Forelimb muscle (tissue), 1 donor: ENCODE data around the gene PTPRO. TPM values are rescaled to one million over a fixed set of nuclear protein-coding genes. Genes with fewer than 3 reads are reported as not detected.

Experiments used
- DNase-seq: peaks from one replicate; pipeline ENCODE4 v3.0.0-alpha.2; 2013; ENCODE audit warnings: low read depth
- polyA plus RNA-seq: library from polyadenylated mRNA; unstranded; fragments of 120-200 nt; gene quantifications from one replicate; pipeline ENCODE4 v1.2.1, GENCODE V29; 2013; ENCODE audit not compliant: insufficient read length

PTPRO gene
- polyA plus RNA-seq, 1 donor, result 0.63 TPM

DNA sequence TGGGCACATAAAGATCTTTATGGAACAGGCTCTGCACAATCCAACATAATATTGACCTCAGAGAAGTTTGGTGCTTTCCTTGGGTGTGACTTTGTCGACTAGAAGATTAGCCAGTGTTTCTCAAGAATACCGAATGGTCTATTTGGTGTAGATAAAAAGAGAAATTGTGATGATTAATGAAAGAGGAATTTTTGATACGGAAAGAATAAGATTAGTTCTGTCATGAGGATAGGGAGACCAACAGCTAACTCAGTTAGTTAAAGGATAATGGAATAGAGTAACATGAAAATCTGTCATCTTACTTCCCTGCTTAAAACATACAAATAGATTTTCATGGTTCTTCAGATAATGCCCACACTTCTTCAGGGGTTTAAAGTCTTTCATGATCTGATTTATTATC, 24.2 kb downstream of the PTPRO start:
- DNase-seq, result no peak

DNA sequence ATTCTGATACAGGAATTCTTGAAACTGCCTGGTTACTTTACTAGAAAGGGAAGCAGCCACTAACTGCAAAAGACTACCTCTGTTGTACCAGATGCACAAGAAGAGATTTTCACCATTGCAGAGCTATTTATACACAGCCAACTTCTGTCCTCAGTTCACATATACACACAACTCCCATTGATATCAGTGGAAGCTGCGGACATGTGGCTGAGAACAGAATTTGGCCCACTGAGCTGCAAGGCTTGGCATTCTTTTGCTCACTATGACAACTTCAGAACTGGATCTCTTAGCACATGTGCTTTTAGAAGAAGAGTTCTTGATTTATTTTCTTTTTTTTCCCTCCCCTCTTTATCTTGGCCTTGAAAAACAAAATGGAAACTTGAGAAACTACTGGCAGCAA, 28.3 kb downstream of the PTPRO start:
- DNase-seq, result no peak

GRCh38 chr12:15355766-15356165, 33.5 kb downstream of the PTPRO start:
- DNase-seq, result no peak

DNA sequence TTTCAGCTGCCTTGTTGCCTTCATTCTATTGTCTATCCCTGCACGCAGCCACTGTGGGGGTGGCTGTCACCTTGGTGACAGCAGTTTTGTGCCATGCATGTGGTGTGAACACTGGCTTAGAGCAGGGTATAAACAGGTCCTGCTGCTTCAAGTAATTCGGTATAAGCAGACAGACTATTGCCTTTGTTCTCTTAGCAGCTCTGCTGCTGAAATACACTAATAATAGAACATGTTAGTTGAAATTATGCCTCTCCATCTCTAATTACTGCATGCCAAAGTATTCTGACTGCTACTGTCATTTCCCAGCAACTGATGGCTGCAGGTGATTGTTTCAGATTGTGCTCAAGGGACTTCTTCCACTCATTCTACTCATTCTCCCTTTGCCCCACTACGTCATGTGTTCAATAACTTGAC, 34.6 kb downstream of the PTPRO start:
- no peak for DNase-seq

- DNase-seq, result no peak
Observed at GRCh38 chr12:15364221-15365160, 42.2 kb downstream of the PTPRO start.

DNA sequence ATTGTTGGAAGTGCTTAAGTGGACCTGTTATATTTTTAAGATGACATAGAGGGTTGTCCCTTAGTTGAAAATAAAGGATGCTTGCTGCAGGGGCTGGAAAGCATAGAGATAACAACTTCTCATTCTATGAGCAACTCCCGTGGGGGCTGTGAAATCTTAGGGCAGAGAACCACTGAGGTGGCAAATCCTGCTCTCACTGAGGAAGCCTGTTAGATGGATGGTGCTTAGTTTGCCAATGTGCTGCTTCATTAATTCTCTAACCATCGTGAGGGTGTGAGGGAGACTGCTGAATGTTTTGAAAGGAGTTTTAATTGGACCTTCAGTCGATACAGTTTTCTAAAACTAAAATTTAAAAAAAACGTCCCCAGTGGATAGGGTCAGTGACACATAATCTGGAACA, 46.5 kb downstream of the PTPRO start:
- DNase-seq, result no peak

DNA sequence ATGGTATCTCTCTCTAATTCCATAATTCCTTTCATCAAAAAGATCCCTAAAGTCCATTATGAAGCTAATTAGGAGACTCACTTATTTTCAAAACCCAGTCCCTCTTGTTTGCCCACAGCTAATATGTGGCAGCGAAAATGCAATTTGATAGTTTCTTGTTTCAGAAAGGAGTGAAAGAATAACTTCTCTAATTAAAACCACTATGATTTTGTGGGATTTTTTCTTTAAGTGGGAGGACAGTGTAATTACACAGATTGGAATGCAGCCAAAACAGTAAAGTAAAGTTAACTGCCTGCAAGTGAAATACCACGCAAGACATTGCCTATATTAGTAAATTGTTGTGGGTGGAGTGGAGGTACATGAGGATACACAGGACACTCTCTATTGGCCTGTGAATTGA, 50.0 kb downstream of the PTPRO start:
- DNase-seq, result no peak

DNA sequence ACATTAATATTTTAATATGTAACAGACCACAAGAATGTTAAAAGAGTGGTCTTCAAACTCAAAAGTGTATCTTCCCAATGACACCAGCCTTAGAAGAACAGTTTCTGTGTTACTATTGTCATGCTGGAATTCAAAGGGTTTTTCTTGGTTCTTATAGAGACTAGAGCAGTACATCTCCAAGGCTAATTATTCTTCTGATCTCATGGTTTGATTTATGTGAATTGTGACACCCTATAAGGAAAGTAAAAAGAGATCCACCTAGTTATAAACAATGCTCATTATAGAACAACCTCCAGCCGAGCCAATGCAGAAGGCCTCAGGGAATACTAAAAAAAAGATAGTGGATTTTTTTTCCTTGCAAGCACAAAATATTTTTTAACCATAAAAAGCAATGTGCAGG, 65.5 kb downstream of the PTPRO start:
- no peak for DNase-seq

DNA sequence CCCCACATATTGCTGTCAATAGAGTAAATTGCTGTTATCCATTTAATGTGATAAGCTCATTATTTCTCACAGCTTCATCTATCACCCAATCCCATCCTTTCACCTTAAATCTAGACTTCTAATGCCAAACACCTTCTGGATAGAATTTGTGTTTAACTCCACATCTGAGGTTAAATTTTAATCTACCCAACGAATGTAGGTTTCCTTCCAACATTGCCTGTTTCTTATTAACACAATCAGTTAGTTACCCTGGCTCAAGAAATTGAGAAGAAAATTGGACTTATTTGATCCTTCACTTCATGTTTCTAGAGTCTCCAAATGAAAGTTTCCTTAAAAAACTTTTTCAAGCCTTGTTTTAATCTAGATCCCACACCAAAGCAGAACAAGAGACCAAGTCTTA, 67.3 kb downstream of the PTPRO start:
- DNase-seq, result no peak

- no peak for DNase-seq
Observed at GRCh38 chr12:15393037-15393436, 70.7 kb downstream of the PTPRO start.

DNA sequence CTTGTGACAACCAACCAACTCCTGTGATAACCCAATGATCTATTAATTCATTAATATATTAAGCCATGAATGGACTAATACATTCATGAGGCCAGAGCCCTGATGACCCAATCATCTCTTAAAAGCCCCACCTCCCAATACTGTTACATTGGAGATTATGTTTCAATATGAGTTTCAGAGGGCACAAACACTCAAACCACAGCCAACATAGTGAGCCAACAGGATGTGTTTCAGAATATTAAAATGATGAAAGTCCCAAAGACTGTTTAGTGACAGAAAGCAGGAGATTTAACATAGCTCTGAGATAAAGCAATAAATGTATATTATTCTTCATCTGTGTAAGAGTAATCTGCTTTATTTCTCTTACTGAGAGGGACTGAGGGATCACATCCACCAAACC, 71.7 kb downstream of the PTPRO start:
- no peak for DNase-seq

- DNase-seq, result no peak
Observed at GRCh38 chr12:15404485-15404884, 82.2 kb downstream of the PTPRO start.

GRCh38 chr12:15405606-15406005, 83.3 kb downstream of the PTPRO start:
- no peak for DNase-seq

GRCh38 chr12:15407025-15407424, 84.7 kb downstream of the PTPRO start:
- no peak for DNase-seq

DNA sequence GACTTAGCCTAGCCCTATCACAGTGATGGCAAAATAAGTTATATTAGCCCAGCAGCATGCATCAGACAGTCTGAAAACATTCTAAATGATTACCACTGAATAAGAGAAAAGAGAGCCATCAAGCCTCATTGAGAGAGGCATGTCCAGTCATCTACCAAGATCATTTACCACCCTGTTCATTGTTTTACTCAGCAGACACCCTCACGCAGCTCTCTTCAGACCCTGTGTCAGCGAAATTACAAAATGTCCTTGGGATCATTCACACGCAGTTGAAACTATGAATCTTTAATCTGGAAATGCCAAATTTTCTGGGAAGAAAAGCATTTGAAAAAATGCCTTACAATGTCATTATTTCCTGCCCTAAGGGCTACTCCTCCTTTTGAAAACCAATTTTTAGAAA, 89.5 kb downstream of the PTPRO start:
- no peak for DNase-seq

- no peak for DNase-seq
Observed at GRCh38 chr12:15417691-15418090, 95.4 kb downstream of the PTPRO start.

- no peak for DNase-seq
Observed at GRCh38 chr12:15423629-15424028, 101.3 kb downstream of the PTPRO start.

DNA sequence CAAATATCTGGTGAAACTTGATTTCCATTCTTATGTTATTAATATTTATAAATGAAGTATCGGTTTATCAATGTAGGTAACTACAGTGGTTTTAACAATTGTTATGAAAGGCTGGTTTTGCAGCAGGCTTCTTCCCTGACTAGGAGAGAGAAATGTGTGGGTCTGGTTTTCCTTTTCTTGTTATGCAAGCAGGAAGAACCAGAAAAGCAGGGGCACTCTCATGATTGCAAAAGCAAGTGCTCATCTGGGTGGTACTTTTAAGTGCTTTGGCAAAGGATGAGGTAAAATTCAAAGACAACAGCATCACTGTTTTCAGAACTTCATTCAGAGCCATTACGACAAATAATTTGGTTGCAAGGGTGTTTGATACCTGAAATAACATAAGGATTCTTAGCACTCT, 105.6 kb downstream of the PTPRO start:
- DNase-seq, result no peak

DNA sequence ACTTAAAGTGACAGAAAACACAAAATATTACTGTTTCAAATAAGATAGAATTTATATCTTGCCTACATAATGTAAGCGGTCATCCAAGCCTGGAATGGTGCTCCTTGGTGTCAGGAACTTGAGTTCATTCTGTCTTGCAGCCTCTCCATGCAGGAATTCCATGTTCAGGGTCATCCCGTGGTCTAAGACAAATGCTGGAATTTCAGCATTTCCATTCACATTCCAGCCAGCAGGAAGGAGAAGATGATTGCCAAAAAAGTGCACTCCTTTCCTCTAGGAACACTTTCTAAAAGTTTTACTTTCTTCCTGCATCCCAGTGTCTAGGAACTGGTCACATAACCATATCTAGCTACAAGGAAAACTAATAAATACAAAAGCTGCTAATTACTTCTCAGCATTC, 106.3 kb downstream of the PTPRO start:
- no peak for DNase-seq

- no peak for DNase-seq
Observed at GRCh38 chr12:15429262-15429661, 107.0 kb downstream of the PTPRO start.

- no peak for DNase-seq
Observed at GRCh38 chr12:15435597-15435996, 113.3 kb downstream of the PTPRO start.

DNA sequence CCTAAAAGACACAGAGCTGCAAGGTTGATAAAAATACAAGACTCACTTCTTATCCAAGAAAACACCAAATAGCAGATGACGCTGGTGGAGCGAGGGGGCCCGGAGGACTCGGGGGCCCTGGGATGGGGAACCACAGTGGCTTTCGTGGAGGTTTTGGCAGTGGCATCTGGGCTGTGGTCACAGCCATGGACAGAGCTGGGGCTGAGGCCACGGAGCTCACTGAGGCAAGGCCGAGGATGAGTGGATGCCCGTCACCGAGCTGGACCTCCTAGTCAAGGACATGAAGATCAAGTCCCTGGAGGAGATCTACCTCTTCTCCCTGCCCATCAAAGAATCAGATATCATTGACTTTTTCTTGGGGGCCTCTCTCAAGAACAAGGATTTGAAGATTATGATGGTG, 117.2 kb downstream of the PTPRO start:
- DNase-seq, result no peak

GRCh38 chr12:15443050-15443449, 120.7 kb downstream of the PTPRO start:
- no peak for DNase-seq

DNA sequence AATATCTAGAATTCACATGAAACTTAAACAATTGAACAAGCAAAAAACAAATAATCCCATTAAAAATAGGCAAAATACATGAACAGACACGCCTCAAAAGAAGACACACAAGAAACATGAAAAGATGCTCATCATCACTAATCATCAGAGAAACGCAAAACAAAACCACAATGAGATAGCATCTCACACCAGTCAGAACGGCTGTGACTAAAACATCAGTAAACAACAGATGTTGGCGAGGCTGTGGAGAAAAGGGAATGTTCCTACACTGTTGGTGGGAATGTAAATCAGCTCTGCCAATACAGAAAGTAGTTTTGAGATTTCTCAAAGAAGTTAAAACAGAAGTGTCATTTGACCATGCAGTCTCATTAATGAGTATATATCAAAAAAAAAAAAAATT, 121.3 kb downstream of the PTPRO start:
- DNase-seq, result no peak
